RPMI8226 (cell line): ENCODE results near the gene PPA1.
"Not testable (repeated sequence)": the region's sequence is repeated elsewhere in the genome, so short reads cannot be mapped to it uniquely, and the experiment has no call there.

Source experiments
- DNase-seq: peaks from one replicate; pipeline ENCODE4 v3.0.0-alpha.2; 2015

The PPA1 gene

GRCh38 chr10:70167246-70167645 is 66.0 kb downstream of the PPA1 start:
- DNase-seq, result no peak

DNA sequence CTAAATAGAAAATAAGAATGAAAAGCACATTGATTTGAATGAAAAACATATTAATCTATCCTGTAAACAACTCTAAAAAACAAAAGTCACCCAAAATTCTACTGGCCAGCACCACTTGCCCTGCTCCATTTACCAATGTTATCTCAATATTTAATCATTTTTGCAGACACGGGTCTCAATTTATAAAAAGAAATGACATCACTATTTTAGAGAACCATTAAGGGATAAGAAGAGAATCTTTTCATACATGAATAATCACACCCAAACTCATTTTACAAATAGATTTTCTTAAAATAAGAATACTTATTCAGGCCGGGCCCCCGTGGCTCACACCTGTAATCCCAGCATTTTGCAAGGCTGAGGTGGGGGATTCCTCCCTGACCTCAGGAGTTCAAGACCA is 66.8 kb downstream of the PPA1 start:
- no peak for DNase-seq

- DNase-seq, result no peak
These were observed 69.1 kb downstream of the PPA1 start for GRCh38 chr10:70164163-70164562.

GRCh38 chr10:70163448-70163847 is 69.8 kb downstream of the PPA1 start:
- DNase-seq, result no peak

DNA sequence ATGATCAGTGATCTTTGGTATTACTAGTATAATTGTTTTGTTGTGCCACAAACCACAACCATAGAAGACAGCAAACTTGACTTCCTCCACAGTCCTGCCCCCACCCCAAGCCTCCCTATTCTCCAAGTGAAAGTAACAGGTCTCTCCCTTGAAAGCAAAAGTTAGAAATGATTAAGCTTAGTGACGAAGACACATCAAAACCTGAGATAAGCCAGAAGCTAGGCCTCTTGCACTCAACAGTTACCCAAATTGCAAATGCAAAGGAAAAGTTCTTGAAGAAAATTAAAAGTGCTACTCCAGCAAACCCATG is 70.4 kb downstream of the PPA1 start:
- DNase-seq, result no peak

DNA sequence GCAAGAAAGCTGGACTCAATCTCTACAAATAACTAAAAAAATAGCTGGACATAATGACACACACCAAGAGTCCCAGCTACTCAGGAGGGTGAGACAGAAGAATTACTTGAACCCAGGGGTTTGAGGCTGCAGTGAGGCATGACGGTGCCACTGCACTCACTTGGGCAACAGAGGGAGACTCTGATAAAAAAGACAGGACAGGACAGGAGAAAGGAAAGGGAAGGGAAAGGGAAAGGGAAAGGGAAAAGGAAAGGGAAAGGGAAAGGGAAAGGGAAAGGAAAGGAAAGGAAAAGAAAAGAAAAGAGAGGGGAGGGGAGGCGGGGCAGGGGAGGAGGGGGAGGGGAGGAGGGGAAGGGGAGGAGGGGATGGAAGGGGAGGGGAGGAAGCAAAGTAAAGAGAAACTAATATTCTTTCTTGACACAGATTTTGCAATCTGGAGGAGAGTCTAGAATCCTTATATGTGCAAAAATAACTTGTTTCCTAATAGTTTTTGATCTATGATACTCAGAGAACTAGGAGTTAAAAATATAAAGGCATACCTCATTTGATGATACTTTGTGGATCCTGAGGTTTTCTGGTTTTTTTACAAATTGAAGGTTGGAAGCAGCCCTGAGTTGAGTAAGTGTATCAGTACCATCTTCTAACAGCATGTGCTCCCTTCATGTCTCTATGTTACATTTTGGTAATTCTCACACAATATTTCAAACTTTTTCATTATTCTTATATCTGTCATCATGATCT is 70.9 kb downstream of the PPA1 start:
- no peak for DNase-seq

DNA sequence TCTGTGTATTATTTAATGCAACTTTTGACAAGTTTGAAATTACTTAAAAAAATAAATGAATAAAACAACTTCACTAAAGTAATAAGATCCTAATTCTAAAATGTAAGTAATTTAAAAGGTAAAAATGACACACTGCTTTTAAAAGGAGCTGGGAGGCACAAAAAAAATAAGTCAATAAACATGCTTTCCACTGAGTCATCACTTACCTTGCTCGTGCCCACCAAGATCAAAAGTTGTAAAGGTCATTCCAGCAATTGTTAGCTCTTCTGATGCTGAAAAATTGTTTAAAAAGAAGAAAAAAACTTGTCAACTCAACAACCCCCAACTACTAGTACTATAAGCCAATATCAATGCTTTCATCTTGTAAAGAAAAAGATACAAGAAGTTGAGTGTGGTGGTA is 72.4 kb downstream of the PPA1 start:
- DNase-seq, result no peak

- not testable (repeated sequence) for DNase-seq
These were observed 73.9 kb downstream of the PPA1 start for GRCh38 chr10:70159366-70159765.

GRCh38 chr10:70158113-70158512 is 75.1 kb downstream of the PPA1 start:
- no peak for DNase-seq

DNA sequence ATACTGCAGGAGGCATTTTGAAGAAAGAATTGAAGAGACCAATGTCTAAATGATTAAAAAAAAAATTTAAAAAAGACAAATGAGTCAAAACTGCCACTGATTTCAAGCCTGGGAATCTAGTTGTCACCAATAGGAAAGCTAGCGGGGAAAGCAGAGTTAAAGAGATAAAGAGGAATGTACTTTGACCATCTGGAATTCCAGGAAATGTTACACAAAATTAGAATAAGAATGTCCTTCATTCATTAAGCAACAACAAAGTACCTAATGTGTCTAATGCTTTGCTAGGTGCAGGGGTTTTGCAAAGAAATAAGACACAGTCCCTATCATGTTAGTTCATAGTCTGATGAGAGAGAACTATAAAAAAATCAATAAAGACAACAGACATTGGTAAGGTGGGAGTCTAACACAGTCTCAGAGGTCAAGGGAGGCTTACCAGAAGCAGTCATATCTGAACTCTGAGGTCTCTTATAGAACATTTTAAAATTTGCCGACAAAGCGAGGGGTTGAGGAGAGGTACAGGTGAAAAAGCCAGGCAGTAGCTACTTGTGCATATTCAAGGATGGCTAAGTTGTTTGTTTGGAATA is 77.9 kb downstream of the PPA1 start:
- DNase-seq, result no peak
